ENCODE data around the gene RBM20. TPM values are rescaled to one million over a fixed set of nuclear protein-coding genes. Genes with fewer than 3 reads are reported as not detected.
"Not testable (repeated sequence)": the region's sequence is repeated elsewhere in the genome, so short reads cannot be mapped to it uniquely, and the experiment has no call there.

The RBM20 gene
- polyA plus RNA-seq, 3 donors, result not detected

GRCh38 chr10:110764793-110765512 lies 120.8 kb downstream of the RBM20 start:
- Mint-ChIP-seq H3K36me3 (no peaks in the 10 kb centered on the region), H3K4me1 (no peaks in the 10 kb centered on the region), H3K9me3 (peaks cover 0 to 3% (median 0%) of the 10 kb centered on the region in 7 donors), H3K4me3 (peak overlapping the region in 1 of 2 donors; percentile 15), H3K27ac (peak overlapping the region in 1 of 7 donors; percentile 11), H3K27me3 (ENCODE audit: low read depth in 3 of 3) (peaks cover 1 to 8% (median 4%) of the 10 kb centered on the region in 3 donors)
- Histone ChIP-seq H4K20me1 (ENCODE audit: insufficient read depth, low read length) (no peaks in the 10 kb centered on the region), H3K79me2 (ENCODE audit: insufficient read depth, low read length) (no peaks in the 10 kb centered on the region), H3K9me3 (replicated peaks in 1 of 2; ENCODE audit: control insufficient read depth in 1 of 2, insufficient read depth in 1 of 2, low read length in 2 of 2) (no peaks in the 10 kb centered on the region), H3K4me1 (ENCODE audit: control insufficient read depth in 1 of 2, insufficient read depth in 2 of 2, low read length in 2 of 2) (no peaks in the 10 kb centered on the region), H3K36me3 (replicated peaks in 1 of 2; ENCODE audit: control insufficient read depth in 1 of 2, insufficient read depth in 2 of 2, low read length in 2 of 2) (no peaks in the 10 kb centered on the region), H3K4me3 (replicated peaks in 1 of 3; ENCODE audit: low read depth in 2 of 3, low read length in 3 of 3) (no peak overlapping the region), H3K4me2 (replicated peaks; ENCODE audit: extremely low read depth, low read length, poor library complexity, severe bottlenecking) (no peak overlapping the region), H3K27ac (ENCODE audit: low read depth in 1 of 2, low read length in 2 of 2) (no peak overlapping the region), H3K9ac (ENCODE audit: insufficient read depth, low read length, poor library complexity, severe bottlenecking) (no peak overlapping the region), H3K27me3 (ENCODE audit: control insufficient read depth in 2 of 2, insufficient read depth in 2 of 2, low read length in 2 of 2) (peaks cover 0 to 2% of the 10 kb centered on the region in 2 donors), H2AFZ (ENCODE audit: insufficient read depth, low read depth, low read length, poor library complexity, severe bottlenecking) (no peak overlapping the region)
- WGBS (ENCODE audit: insufficient coverage), result 92% methylated on average over 7 of the region's 13 CpGs
- DNase-seq, result no peak
- intact Hi-C loops (cut with micrococcal nuclease), result no loop called here
- TF ChIP-seq, protein P1, sequence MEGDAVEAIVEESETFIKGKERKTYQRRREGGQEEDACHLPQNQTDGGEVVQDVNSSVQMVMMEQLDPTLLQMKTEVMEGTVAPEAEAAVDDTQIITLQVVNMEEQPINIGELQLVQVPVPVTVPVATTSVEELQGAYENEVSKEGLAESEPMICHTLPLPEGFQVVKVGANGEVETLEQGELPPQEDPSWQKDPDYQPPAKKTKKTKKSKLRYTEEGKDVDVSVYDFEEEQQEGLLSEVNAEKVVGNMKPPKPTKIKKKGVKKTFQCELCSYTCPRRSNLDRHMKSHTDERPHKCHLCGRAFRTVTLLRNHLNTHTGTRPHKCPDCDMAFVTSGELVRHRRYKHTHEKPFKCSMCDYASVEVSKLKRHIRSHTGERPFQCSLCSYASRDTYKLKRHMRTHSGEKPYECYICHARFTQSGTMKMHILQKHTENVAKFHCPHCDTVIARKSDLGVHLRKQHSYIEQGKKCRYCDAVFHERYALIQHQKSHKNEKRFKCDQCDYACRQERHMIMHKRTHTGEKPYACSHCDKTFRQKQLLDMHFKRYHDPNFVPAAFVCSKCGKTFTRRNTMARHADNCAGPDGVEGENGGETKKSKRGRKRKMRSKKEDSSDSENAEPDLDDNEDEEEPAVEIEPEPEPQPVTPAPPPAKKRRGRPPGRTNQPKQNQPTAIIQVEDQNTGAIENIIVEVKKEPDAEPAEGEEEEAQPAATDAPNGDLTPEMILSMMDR (IDR thresholded peaks at IDR 0.05), result no peak

DNA sequence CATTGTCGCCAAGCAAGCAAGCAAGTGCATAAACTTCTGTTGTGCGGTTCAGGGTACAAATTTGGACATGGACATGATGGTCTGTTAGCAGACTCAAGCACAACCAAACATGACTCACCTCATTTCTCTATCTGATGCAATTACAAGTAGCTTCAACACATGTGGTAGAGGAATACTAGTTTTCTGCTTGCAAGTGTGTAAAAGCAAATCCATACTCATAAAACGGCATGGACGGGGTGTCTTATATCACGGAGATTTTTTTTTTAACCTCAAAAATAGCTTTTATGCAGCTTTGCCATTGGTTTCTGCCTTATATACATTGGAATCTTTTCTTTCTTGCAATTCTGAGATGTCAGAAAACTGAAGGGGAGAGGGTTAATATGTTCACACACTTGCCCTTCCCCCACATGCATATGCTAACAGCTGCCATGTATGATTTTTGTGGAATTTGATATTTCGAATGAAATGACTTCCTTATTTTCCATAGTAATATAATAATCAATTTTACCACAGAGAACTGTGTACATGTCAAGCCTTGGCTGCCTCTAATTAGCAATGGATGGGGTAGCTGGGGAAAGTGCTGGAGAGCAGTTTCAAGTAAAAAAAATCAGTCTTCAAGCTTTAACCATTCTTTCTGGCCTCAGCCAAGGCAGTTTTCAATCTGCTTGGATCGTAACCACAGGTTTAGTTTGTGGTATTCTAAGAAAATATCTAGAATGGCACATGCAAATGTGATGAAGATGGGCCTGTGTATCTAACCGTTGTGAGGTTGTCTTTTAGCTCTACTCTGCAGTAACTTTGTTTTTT lies 121.6 kb downstream of the RBM20 start:
- TF ChIP-seq, protein P1 (IDR thresholded peaks at IDR 0.05), result no peak
- Histone ChIP-seq H3K9me3 (replicated peaks in 1 of 2; ENCODE audit: control insufficient read depth in 1 of 2, insufficient read depth in 1 of 2, low read length in 2 of 2) (no peaks in the 10 kb centered on the region), H3K36me3 (replicated peaks in 1 of 2; ENCODE audit: control insufficient read depth in 1 of 2, insufficient read depth in 2 of 2, low read length in 2 of 2) (no peaks in the 10 kb centered on the region), H3K79me2 (ENCODE audit: insufficient read depth, low read length) (no peaks in the 10 kb centered on the region), H3K4me2 (replicated peaks; ENCODE audit: extremely low read depth, low read length, poor library complexity, severe bottlenecking) (no peak overlapping the region), H3K4me1 (ENCODE audit: control insufficient read depth in 1 of 2, insufficient read depth in 2 of 2, low read length in 2 of 2) (no peaks in the 10 kb centered on the region), H3K9ac (ENCODE audit: insufficient read depth, low read length, poor library complexity, severe bottlenecking) (no peak overlapping the region), H4K20me1 (ENCODE audit: insufficient read depth, low read length) (no peaks in the 10 kb centered on the region), H3K27me3 (ENCODE audit: control insufficient read depth in 2 of 2, insufficient read depth in 2 of 2, low read length in 2 of 2) (peaks cover 0 to 2% of the 10 kb centered on the region in 2 donors), H3K27ac (ENCODE audit: low read depth in 1 of 2, low read length in 2 of 2) (no peak overlapping the region), H3K4me3 (replicated peaks in 1 of 3; ENCODE audit: low read depth in 2 of 3, low read length in 3 of 3) (no peak overlapping the region), H2AFZ (ENCODE audit: insufficient read depth, low read depth, low read length, poor library complexity, severe bottlenecking) (no peak overlapping the region)
- no peak for DNase-seq
- intact Hi-C loops (cut with micrococcal nuclease), result no loop called here
- Mint-ChIP-seq H3K4me3 (no peak overlapping the region), H3K4me1 (no peaks in the 10 kb centered on the region), H3K9me3 (peaks cover 0 to 3% (median 0%) of the 10 kb centered on the region in 7 donors), H3K27ac (no peak overlapping the region), H3K36me3 (no peaks in the 10 kb centered on the region), H3K27me3 (ENCODE audit: low read depth in 3 of 3) (peaks cover 1 to 6% (median 4%) of the 10 kb centered on the region in 3 donors)
- no CpG with 5 or more reads among the region's 8 CpGs for WGBS (ENCODE audit: insufficient coverage)

DNA sequence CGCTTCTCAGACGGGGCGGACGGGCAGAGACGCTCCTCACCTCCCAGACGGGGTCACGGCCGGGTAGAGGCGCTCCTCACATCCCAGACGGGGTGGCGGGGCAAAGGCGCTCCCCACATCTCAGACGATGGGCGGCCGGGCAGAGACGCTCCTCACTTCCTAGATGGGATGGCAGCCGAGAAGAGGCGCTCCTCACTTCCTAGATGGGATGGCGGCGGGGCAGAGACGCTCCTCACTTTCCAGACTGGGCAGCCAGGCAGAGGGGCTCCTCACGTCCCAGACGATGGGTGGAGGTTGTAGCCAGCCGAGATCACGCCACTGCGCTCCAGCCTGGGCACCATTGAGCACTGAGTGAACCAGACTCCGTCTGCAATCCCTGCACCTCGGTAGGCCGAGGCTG lies 123.5 kb downstream of the RBM20 start:
- H3K27ac Mint-ChIP-seq; H2AFZ ChIP-seq (ENCODE audit: insufficient read depth, low read depth, low read length, poor library complexity, severe bottlenecking); H3K4me1 Mint-ChIP-seq; H3K9ac ChIP-seq (ENCODE audit: insufficient read depth, low read length, poor library complexity, severe bottlenecking); H3K4me1 ChIP-seq (ENCODE audit: control insufficient read depth in 1 of 2, insufficient read depth in 2 of 2, low read length in 2 of 2); H3K4me3 ChIP-seq (replicated peaks in 1 of 3; ENCODE audit: low read depth in 2 of 3, low read length in 3 of 3); H3K9me3 ChIP-seq (replicated peaks in 1 of 2; ENCODE audit: control insufficient read depth in 1 of 2, insufficient read depth in 1 of 2, low read length in 2 of 2); intact Hi-C loops (cut with micrococcal nuclease); H3K4me3 Mint-ChIP-seq; H3K27me3 Mint-ChIP-seq (ENCODE audit: low read depth in 3 of 3); H3K27ac ChIP-seq (ENCODE audit: low read depth in 1 of 2, low read length in 2 of 2); H4K20me1 ChIP-seq (ENCODE audit: insufficient read depth, low read length); H3K4me2 ChIP-seq (replicated peaks; ENCODE audit: extremely low read depth, low read length, poor library complexity, severe bottlenecking); H3K36me3 ChIP-seq (replicated peaks in 1 of 2; ENCODE audit: control insufficient read depth in 1 of 2, insufficient read depth in 2 of 2, low read length in 2 of 2); DNase-seq; H3K36me3 Mint-ChIP-seq; H3K9me3 Mint-ChIP-seq; H3K79me2 ChIP-seq (ENCODE audit: insufficient read depth, low read length); H3K27me3 ChIP-seq (ENCODE audit: control insufficient read depth in 2 of 2, insufficient read depth in 2 of 2, low read length in 2 of 2): not testable (repeated sequence)
- 95% methylated on average over 9 of the region's 29 CpGs for WGBS (ENCODE audit: insufficient coverage)

All from CD14-positive monocyte (primary cell).